ENCODE measurements around the gene SGCB.
A peak's percentile ranks its signal among the peaks of the same experiment; 100 is the strongest.
"Not testable (repeated sequence)": the region's sequence is repeated elsewhere in the genome, so short reads cannot be mapped to it uniquely, and the experiment has no call there.

Gene SGCB

GRCh38 chr4:52038103-52038912 lies at the start of gene SGCB:
Gene SGCB (minus strand): TSS chr4:52038299. CDS start chr4:52038259, 40 bp downstream.
- DNase-seq, result peak; percentile 76

DNA sequence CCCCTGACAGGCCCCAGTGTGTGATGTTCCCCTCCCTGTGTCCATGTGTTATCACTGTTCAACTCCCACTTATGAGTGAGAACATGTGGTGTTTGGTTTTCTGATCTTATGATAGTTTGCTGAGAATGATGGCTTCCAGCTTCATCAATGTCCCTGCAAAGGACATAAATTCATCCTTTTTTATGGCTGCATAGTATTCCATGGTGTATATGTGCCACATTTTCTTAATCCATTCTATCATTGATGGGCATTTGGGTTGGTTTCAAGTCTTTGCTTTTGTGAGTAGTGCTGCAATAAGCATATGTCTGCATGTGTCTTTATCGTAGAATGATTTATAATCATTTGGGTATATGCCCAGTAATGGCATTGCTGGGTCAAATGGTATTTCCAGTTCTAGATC lies 48.3 kb upstream of the SGCB start:
- DNase-seq, result not testable (repeated sequence)

- DNase-seq, result no peak
Observed at GRCh38 chr4:52081216-52081615, 43.1 kb upstream of the SGCB start.

- DNase-seq, result no peak
Observed at GRCh38 chr4:52079659-52080058, 41.6 kb upstream of the SGCB start.

DNA sequence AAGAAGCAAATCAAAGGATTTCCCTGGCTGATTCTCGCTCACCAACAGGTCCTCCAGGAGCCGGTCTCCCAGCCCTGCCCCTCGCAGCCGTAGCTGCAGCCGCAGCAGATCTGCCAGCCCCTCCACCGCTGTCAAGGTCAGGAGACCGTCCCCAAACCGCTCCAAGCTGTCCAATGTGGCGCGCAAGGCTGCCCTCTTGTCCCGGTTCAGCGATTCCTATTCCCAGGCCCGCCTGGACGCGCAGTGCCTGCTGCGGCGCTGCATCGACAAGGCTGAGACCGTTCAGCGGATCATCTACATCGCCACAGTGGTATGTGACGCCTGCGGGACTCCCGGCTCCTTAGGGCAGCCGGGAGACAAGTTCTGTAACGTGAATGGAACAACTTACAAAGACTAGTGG lies 38.6 kb upstream of the SGCB start:
- no peak for DNase-seq

- no peak for DNase-seq
Observed at GRCh38 chr4:52071791-52072546, 33.9 kb upstream of the SGCB start.

- DNase-seq, result no peak
Observed at GRCh38 chr4:52069571-52069970, 31.5 kb upstream of the SGCB start.

DNA sequence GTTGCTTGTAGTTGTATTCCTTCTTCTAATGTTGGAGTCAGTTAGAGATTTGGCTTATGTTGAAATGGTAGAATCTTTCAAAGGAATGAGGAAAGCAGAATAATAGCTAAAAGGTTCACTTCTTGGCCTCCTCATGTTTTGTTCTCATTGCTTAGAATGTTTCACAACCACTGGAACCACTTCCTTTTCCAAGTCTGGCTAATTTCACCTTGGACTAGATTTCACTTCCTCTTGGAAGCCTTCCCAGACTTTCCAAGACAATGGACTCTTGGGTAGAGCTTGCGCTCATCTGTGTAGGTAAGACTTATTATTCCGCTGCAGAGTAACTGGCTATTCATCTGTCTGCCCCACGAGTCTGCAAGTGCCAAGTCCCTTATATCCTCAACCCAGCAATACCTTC lies 21.3 kb upstream of the SGCB start:
- no peak for DNase-seq

DNA sequence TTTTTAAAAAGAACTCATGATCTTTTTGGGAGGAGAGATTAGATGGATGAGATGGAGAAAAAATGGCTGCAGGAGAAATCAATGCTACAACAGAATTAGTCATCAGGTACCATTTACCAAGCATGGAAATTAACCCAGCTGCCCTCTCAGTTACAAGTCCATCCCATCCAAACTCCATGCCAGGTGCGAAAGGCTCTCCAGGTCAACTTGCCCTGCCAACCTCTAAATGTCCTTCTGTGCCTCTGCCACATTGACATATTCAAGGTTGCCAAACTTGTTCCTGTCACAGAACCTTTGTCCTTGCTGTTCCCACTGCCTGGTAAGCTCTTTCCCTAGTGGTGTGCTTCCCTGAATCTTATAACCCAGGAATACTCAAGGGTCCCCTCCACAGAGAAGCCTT lies 20.2 kb upstream of the SGCB start:
- no peak for DNase-seq

DNA sequence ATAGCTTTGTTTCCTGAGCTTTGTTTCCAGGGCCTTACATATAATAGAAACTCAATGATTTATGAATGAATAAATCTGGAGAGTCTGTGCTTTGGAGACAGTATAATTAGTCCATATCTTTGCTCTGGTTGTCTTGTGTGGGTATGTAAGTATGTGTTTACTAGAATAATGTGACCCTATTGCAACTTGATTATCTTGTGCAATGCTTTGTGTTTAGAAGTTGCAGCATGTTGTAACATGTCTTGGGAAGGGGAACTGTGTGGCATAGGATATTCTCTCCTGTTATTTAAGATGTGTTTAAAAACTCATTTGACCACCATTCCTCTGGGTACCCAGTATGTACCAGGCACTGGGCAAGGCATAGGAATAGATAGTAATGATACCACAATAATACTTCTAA lies 19.1 kb upstream of the SGCB start:
- no peak for DNase-seq

- no peak for DNase-seq
Observed at GRCh38 chr4:52054254-52054653, 16.2 kb upstream of the SGCB start.

- no peak for DNase-seq
Observed at GRCh38 chr4:52052475-52052780, 14.3 kb upstream of the SGCB start.

- DNase-seq, result no peak
Observed at GRCh38 chr4:52051615-52052474, 13.7 kb upstream of the SGCB start.

- no peak for DNase-seq
Observed at GRCh38 chr4:52051213-52051614, 13.1 kb upstream of the SGCB start, which contains the start of gene SPATA18. Gene SPATA18 (plus strand): TSS chr4:52051304. CDS start chr4:52051705, 401 bp downstream.

DNA sequence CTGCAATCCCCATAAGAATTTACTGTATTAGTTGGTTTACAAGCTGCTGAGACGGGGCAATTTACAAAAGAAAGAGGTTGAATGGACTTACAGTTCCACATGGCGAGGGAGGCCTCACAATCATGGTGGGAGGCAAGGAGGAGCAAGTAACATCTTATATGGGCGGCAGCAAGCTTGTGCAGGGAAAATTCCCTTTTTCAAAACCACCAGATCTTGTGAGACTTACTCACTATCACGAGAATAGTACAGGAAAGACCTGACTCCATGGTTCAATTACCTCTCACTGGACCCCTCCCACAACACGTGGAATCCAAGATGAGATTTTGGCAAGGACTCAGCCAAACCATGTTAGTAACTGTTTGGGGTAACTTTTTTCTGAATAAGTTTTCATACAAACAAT lies 11.2 kb upstream of the SGCB start:
- DNase-seq, result no peak

DNA sequence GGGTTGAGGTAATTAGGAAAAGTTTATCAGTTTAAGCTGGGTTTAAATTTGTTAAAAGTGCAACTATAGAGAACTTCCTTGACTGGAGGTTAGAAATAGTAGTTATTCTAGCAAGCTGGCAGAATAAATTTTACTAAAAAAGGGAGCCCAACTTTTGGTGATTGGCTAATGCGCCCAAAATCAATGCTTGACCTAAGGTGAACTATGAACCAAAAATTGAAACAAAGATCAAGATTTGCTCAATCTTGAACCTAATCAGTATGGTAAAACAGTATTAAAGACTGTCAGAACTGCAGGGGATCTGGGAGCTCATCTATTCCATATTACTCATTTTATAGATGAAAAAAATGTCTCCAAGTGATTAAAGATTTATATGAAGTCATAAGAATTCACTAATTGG lies 6.9 kb upstream of the SGCB start:
- no peak for DNase-seq

- no peak for DNase-seq
Observed at GRCh38 chr4:52037689-52038102, 403 bp downstream of the SGCB start.

DNA sequence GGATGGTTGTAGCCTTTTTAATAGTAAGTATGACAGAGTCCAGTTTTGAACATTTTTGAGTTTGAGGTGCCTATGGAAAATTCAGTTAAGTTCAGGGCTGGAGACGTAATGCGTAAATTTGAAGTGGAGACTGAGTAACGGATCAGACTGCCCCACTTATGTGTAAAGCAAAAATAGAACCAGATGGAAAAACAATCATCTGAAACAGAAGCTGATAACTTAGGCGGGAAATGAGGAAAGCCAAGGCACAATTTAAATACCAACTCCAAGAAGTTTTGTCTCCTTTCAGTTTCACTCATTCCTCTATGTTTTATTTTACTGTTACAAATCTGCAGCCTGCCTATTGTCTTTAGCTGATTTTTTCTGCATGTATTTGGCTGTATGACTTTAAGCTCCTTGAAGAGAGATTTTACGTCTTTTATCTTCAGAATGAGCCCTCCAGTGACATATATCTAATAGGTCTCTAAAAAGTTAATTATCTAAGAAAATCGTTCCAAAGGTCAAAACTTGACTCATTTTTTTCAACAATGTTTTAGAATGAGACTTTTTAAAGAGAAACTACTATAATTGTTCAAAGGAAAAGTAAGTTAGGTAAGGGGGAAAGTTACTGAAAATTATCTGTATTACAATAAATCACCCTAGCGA lies 1.1 kb downstream of the SGCB start:
- DNase-seq, result no peak

DNA sequence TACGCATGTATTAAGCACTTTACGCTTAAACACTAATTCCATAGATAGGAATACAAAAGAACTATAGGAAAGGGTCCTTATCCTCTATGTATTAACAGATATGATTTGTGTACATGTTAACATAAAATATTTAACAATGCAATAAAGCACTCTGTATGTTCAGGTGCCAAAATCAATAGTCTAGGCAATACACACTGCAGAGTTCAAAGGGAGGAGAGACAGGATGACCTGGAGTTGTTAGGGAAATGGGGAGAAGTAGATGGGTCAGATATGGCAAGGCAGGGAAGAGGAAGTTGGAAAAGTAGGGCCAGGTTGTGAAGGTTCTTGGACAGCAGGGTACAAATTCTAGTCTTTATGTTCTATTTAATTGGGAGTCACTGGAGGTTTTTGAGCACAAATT lies 2.9 kb downstream of the SGCB start:
- no peak for DNase-seq

- DNase-seq, result no peak
Observed at GRCh38 chr4:52032005-52032404, 6.1 kb downstream of the SGCB start.

DNA sequence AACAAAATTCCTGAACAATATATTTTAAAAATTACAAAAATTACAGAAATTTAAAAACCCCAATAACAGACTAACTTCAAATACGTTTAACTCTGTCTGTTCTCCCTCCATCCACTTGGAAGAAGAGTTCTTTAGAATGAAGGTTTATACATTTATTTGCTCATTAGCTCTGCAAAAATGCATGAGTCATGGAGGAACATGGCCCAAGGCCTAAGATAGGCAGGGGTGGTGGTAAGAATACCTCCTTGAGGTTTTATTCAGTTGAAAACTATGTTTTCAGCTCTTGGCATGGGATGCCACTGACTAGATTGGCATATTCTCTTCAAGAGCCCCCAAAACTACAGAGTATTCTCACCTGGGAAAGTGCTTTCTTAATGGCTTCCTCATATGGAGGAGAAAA lies 9.1 kb downstream of the SGCB start:
- DNase-seq, result no peak

- DNase-seq, result no peak
Observed at GRCh38 chr4:52019936-52020657, 18.0 kb downstream of the SGCB start, which contains the start of gene LRRC66. Gene LRRC66 (minus strand): TSS chr4:52020363. CDS start chr4:52017613, 2,750 bp downstream.
